Tibial artery (tissue), 4 donors: ENCODE results near the gene RPL27A.

Experiments used
- DNase-seq, 2 donors: peaks; one replicate each; pipeline ENCODE4 v3.0.0-alpha.2; 2019
- H3K27ac ChIP-seq, 2 donors: fragments of 200-600 bp; sonication (generic) in 1 of 2; 1 replicate in 1 of 2; 2 replicates in 1 of 2; pipeline ENCODE4 v1.5.1; 2018 to 2019; ENCODE audit warnings: mild to moderate bottlenecking in 1 of 2
- H3K27me3 ChIP-seq, 2 donors: fragments of 200-600 bp; sonication (generic) in 1 of 2; one replicate each; pipeline versions ENCODE4 v1.5.1 to v1.6.0; 2016 to 2019
- H3K36me3 ChIP-seq, 3 donors: fragments of 200-600 bp; sonication (generic) in 2 of 3; one replicate each; pipeline ENCODE4 v1.5.1; 2016 to 2019; ENCODE audit warnings: mild to moderate bottlenecking in 2 of 3
- H3K4me1 ChIP-seq, 4 donors: fragments of 200-600 bp; sonication (generic) in 2 of 4; 1 replicate in 3 of 4; 2 replicates in 1 of 4; pipeline ENCODE4 v1.5.1; 2016 to 2019
- H3K4me3 ChIP-seq, 2 donors: fragments of 200-600 bp; sonication (generic) in 1 of 2; 1 replicate in 1 of 2; 2 replicates in 1 of 2; pipeline ENCODE4 v1.5.1; 2018 to 2019; ENCODE audit warnings: mild to moderate bottlenecking in 2 of 2
- H3K9me3 ChIP-seq, 3 donors: fragments of 200-600 bp; sonication (generic) in 1 of 3; one replicate each; pipeline ENCODE4 v1.5.1; 2016 to 2019
- intact Hi-C: fragments of 100-400 bp; cut with DNase I; formaldehyde crosslinking; loops from one replicate; pipeline ENCODE4 v1.15.0; 2023; ENCODE audit warnings: low total_unique reads
- TF ChIP-seq, protein P1 (sequence below), 2 experiments: fragments of 200-600 bp in 1 of 2; fragments of 450-650 bp in 1 of 2; IDR thresholded peaks; one replicate each; pipeline ENCODE4 v1.5.1; 2017 to 2019; ENCODE audit warnings: antibody characterized with exemption in 2 of 2, mild to moderate bottlenecking in 1 of 2, moderate library complexity in 1 of 2

The RPL27A gene

DNA sequence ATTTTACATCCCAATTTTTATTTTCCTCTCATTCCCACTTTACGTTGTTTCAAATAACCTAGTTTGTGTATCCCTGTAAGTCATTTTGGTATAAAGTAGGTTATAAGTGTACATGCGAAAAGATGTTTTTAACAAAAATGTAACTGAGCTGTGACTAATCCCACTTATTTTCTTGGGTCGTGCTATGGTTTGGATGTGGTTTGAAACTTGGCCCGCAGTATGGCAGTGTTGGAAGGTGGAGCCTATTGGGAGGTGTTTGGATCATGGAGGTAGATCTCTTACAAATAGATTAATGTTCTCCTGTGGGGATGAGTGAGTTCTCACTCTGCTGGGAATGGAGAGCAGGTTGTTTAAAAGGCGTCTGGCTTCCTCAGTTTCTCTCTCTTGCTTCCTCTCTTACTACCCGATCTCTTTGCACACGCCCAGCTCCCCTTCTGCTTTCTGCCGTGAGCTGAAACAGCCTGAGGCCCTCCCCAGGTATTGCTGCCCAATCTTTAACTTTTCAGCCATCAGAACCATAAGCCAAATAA lies 7.2 kb downstream of the RPL27A start:
- intact Hi-C loops = loop anchor here (10.0 kb wide), 1 partner anchor 275 kb away; the partner anchor contains the start of gene TMEM9B
- DNase-seq = no peak
- TF ChIP-seq, protein P1, sequence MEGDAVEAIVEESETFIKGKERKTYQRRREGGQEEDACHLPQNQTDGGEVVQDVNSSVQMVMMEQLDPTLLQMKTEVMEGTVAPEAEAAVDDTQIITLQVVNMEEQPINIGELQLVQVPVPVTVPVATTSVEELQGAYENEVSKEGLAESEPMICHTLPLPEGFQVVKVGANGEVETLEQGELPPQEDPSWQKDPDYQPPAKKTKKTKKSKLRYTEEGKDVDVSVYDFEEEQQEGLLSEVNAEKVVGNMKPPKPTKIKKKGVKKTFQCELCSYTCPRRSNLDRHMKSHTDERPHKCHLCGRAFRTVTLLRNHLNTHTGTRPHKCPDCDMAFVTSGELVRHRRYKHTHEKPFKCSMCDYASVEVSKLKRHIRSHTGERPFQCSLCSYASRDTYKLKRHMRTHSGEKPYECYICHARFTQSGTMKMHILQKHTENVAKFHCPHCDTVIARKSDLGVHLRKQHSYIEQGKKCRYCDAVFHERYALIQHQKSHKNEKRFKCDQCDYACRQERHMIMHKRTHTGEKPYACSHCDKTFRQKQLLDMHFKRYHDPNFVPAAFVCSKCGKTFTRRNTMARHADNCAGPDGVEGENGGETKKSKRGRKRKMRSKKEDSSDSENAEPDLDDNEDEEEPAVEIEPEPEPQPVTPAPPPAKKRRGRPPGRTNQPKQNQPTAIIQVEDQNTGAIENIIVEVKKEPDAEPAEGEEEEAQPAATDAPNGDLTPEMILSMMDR (IDR thresholded peaks at IDR 0.05) = no peak
- Histone ChIP-seq H3K4me3 (peak overlapping the region in 1 of 2 donors; percentile 60), H3K9me3 (no peaks in the 10 kb centered on the region), H3K27ac (peak overlapping the region in 1 of 2 donors; percentile 79), H3K4me1 (peaks cover 0 to 39% (median 18%) of the 10 kb centered on the region in 4 donors), H3K36me3 (peaks cover 49 to 65% (median 58%) of the 10 kb centered on the region in 3 donors), H3K27me3 (no peaks in the 10 kb centered on the region)

DNA sequence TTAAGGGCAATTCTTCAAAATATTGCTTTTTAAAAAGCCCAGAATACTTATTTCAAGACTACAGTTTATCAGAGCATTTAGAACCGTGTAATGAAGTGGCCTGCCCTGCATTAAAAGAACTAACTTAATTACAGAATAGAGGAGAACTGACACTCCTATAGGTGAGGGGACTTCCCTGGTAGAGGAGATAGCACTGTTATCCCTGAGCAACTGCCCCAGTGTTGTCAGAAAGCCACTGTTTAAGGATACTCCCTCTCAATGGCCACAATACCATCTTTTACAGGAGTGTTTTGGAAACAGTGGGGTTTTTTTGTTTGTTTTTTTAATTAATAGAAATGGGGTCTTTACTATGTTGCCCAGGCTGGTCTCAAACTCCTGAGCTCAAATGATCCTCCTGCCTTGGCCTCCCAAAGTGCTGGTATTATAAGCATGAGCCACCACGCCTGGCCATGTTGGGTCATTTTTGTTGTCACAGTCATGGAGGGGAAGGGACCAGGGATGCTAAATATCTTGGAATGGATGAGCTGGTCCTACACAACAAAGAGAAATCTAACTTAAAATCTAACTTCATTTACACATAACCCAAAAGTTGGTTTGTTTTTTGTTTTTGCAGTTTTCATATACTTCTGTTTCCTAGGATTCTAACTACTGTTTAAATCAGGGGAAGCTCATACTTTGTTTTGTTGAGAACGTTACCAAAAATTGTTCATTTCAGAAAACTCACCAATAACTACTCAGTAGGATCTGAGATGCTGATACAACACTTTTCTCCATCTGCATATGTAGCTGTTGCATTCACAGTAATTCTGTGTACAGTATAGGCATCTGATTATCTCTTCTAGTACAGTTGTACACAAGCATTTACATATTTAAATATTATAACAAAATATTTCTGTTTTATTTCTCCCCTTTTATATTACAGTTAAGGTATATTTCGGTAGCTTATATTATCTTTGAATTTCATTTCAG lies 8.1 kb downstream of the RPL27A start:
- Histone ChIP-seq H3K27me3 (no peaks in the 10 kb centered on the region), H3K9me3 (no peaks in the 10 kb centered on the region), H3K4me1 (peaks cover 0 to 35% (median 17%) of the 10 kb centered on the region in 4 donors), H3K36me3 (peaks cover 49 to 65% (median 57%) of the 10 kb centered on the region in 3 donors), H3K4me3 (no peak overlapping the region), H3K27ac (no peak overlapping the region)
- intact Hi-C loops = no loop called here
- DNase-seq = no peak
- TF ChIP-seq, protein P1 (IDR thresholded peaks at IDR 0.05) = no peak

DNA sequence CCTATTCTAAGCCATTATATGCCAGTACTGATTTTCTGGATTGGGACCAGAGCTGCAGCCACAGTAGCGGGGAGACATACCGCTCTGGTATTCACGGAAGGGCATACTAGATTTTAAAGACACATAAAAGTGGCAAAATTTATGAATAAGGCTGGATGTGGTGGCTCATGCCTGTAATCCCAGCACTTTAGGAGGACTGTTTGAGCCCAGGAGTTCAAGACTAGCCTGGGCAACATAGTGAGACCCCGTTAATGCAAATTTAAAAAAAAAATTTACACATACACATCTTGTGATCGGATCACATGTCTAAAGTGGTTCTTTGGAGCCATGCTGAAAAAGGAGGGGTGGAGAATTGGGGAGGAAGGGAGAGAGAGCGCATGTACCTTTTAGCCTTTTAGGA lies 9.0 kb downstream of the RPL27A start:
- no peak for DNase-seq
- no peak overlapping the region for H3K4me3 ChIP-seq
- H3K27me3 ChIP-seq = no peaks in the 10 kb centered on the region
- no peaks in the 10 kb centered on the region for H3K9me3 ChIP-seq
- intact Hi-C loops = no loop called here
- H3K27ac ChIP-seq = no peak overlapping the region
- H3K36me3 ChIP-seq = peaks cover 50 to 65% (median 57%) of the 10 kb centered on the region in 3 donors
- TF ChIP-seq, protein P1 (IDR thresholded peaks at IDR 0.05) = no peak
- H3K4me1 ChIP-seq = peaks cover 0 to 35% (median 17%) of the 10 kb centered on the region in 4 donors

DNA sequence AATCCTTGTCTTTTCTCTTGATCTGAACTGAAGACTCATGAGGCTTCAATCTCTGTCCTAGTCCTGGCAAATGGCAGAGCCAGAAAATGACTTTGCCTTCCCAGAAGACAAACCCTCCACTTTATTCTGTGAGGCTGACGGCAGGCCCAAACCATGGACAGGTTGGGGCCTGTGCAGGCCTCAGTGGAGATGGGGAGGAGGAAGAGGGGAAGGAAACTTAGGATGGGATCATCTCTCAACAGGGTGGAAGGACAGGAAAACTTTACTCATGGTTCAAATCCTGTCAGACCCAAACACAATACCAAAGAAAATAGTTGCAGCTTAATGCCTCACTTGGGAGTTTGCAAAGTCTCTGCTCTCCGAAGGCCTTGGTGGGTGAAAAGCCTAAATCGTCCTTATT lies 9.8 kb downstream of the RPL27A start:
- H3K4me3 ChIP-seq = no peak overlapping the region
- H3K36me3 ChIP-seq = peaks cover 58 to 65% (median 58%) of the 10 kb centered on the region in 3 donors
- TF ChIP-seq, protein P1 (IDR thresholded peaks at IDR 0.05) = no peak
- H3K27me3 ChIP-seq = no peaks in the 10 kb centered on the region
- peak overlapping the region; percentile 5 to 69 for H3K27ac ChIP-seq
- H3K4me1 ChIP-seq = peaks cover 0 to 33% (median 16%) of the 10 kb centered on the region in 4 donors
- intact Hi-C loops = no loop called here
- no peak for DNase-seq
- no peaks in the 10 kb centered on the region for H3K9me3 ChIP-seq

DNA sequence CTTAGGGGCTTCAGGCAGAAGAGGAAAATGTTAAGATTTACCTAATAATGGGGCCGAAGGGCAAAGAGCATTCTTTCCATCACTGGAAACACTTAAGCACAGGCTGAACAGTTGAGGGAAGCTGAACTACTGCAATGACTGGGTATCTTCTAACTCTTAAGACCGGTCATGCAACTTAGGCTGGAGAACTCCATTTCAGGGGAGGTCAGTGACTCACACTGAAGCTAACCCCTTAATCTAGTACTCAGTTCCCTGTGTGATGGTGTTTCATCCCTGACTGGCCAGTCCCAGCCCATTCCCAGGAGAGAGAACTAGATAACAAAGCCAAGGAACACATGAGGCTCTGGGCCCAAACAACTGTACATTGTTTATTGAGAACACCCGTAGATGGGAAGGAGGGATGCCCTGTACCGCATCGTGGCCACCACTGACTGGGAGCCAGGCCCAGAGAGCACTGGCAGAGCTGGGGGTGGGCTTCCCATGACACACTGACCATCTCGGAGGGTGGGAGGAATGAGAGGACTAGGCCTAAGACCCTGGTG lies 10.5 kb downstream of the RPL27A start:
- Histone ChIP-seq H3K4me3 (no peak overlapping the region), H3K27me3 (no peaks in the 10 kb centered on the region), H3K4me1 (peaks cover 0 to 26% (median 10%) of the 10 kb centered on the region in 4 donors), H3K27ac (peak overlapping the region; percentile 57 to 69), H3K9me3 (no peaks in the 10 kb centered on the region), H3K36me3 (peaks cover 63 to 70% (median 65%) of the 10 kb centered on the region in 3 donors)
- TF ChIP-seq, protein P1 (IDR thresholded peaks at IDR 0.05) = no peak
- intact Hi-C loops = no loop called here
- DNase-seq = no peak
